HCT116 (cell line): ENCODE results near the gene KCNMB2.

Experiments
- CTCF ChIP-seq, 3 experiments: fragments of 200-600 bp in 1 of 3; sonication (generic) in 1 of 3; IDR thresholded peaks in 2 of 3; conservative IDR thresholded peaks in 1 of 3; 2 replicates each; pipeline ENCODE4 v1.5.1; 2012 to 2017; ENCODE audit warnings: low read depth in 2 of 3, low read length in 2 of 3, antibody characterized with exemption in 1 of 3, borderline replicate concordance in 1 of 3, control low read depth in 1 of 3, mild to moderate bottlenecking in 1 of 3, mixed read lengths in 1 of 3, mixed run types in 1 of 3, moderate library complexity in 1 of 3; ENCODE audit not compliant: insufficient read depth in 1 of 3
- EZH2phosphoT487 ChIP-seq: fragments of 200-600 bp; IDR thresholded peaks from 2 replicates; pipeline ENCODE4 v1.6.1; 2018; ENCODE audit warnings: antibody characterized with exemption, borderline replicate concordance
- FOSL1 ChIP-seq: IDR thresholded peaks from 2 replicates; pipeline ENCODE4 v1.6.1; 2012; ENCODE audit warnings: low read depth
- JUND ChIP-seq: IDR thresholded peaks from 2 replicates; pipeline ENCODE4 v1.6.1; 2012
- POLR2AphosphoS5 ChIP-seq: IDR thresholded peaks from 2 replicates; pipeline ENCODE4 v1.6.1; 2011; ENCODE audit warnings: mild to moderate bottlenecking, low read depth, low read length, moderate library complexity
- RAD21 ChIP-seq: IDR thresholded peaks from 2 replicates; pipeline ENCODE4 v1.6.1; 2012; ENCODE audit warnings: low read depth, mild to moderate bottlenecking
- SIN3A ChIP-seq: IDR thresholded peaks from 2 replicates; pipeline ENCODE4 v1.6.1; 2012; ENCODE audit warnings: low read depth
- SRF ChIP-seq: IDR thresholded peaks from 2 replicates; pipeline ENCODE4 v1.6.1; 2012; ENCODE audit warnings: low read depth

GRCh38 chr3:178752843-178753242 lies 216.6 kb downstream of the KCNMB2 start:
- no peak for TF ChIP-seq CTCF (IDR thresholded peaks at IDR 0.05 in 2 of 3, conservative IDR thresholded peaks at IDR 0.05 in 1 of 3; ENCODE audit: borderline replicate concordance in 1 of 3, insufficient read depth in 1 of 3, low read depth in 2 of 3, low read length in 2 of 3)
- no peak for TF ChIP-seq SRF
- TF ChIP-seq EZH2phosphoT487 = no peak
- no peak for TF ChIP-seq JUND
- TF ChIP-seq POLR2AphosphoS5 = no peak
- TF ChIP-seq FOSL1 = no peak
- no peak for TF ChIP-seq SIN3A
- no peak for TF ChIP-seq RAD21
